ENCODE results near the gene ATP8A2.

GRCh38 chr13:25538276-25538675 is 166.5 kb downstream of the ATP8A2 start:
- no peak for TF ChIP-seq POLR2A (IDR thresholded peaks at IDR 0.05; ENCODE audit: low read length)
- no peak for TF ChIP-seq GATA1 (IDR thresholded peaks at IDR 0.05; ENCODE audit: low read depth, low read length)
